T-helper 2 cell (primary cell): ENCODE measurements around the gene HACD3.
A peak's percentile ranks its signal among the peaks of the same experiment; 100 is the strongest.
"Not testable (repeated sequence)": the region's sequence is repeated elsewhere in the genome, so short reads cannot be mapped to it uniquely, and the experiment has no call there.

ENCODE experiments used
- DNase-seq, 5 experiments: peaks; one replicate each; pipeline versions ENCODE4 v3.0.0 to v3.0.0-alpha.2; 2012 to 2022

Gene HACD3

DNA sequence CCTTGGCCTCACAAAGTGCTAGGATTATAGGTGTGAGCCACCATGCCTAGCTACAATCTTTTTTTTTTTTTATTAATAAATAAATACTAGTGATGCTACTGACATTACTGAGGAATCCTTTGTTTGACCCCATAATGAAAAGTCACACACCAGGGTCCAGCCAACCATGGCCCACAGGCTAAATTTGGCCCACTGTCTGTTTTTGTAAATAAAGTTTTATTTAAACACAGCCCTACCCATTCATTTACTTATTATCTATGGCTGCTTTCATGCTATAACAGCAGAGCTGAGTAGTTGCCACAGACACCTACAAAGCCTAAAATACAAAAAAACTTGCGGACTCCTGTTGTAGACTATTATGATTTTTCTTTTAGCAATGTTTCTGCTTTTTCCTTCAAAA, 73.3 kb downstream of the HACD3 start:
- DNase-seq, result no peak

DNA sequence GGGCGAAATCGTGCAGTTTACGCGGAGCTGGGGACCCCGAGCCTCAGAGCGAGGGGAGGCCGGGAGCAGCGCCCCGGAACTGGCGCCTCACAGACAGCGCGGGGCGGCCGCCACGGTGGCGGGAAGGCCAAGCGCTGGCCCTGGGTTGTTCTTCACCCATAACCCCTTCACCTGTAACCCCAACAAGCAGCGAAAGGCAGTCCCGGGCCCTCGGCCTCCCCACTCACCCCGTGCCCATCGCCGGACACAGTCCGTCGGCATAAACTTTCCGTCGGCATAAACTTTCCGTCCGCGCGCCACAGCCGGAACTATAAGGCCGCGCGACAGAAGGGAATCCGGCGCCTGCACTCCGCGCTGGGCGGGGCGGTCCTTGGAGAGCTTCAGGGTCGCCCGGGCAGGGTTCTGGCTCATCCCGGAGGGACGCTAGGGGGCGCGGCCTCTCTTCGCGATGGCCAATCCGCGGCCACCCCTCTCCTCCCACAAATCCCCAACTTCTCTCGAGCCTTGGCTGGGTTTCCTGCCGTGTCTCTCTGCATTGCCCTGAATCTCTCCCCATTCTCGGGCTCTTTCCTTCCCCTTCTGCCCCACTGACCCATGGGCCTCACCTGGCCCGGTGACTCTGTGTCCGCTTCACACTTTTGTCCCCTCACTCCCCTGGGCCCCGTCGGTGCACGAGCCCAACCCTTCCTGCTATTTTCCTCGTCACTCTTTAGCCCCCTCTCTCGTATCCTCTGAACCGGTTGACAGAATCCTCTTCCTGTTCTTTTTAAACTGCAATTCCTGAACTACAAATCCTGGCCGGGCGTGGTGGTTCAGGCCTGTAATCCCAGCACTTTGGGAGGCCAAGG, 80.8 kb downstream of the HACD3 start, which contains the start of gene INTS14:
Gene INTS14, minus strand, starts transcription at position 261 of the 848 bp plus-strand sequence. CDS start 3,751 bp downstream, outside the sequence.
- peak; percentile 82 to 96 (median 88) for DNase-seq

DNA sequence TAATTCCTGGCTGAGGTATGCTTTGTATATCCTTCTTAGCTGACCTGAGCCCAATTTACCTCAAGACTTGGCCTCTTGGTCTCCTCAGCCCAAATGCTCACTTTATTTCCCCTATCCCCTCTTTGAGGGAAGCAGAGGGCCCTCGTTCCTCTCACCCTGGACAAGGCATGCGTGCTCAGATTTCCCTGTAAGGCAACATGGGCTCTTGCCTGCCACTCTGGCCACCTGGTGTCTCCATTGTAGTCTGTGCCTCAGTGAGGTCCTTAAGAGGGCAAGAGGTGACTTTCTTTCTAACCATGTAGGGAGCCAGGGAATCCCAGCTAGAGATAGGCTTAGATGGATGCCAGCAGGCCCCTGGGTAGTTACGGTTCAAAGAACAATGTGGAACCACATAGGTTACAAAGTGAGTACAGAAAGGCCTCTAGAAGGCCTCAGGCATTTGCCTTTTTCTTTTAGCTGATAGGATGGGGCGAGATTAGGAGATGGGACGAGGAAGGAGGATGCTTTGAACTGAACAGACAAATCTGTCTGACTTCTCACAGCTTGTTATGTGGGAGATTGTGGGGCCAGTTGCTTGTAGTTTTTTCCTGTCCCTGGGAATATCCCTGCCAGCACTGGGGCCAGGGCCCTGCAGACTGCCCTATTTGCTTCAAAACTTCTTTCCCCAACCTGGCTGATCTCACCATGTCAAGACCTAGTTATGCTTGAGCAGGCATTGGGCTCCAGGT, 81.8 kb downstream of the HACD3 start:
- no peak for DNase-seq

DNA sequence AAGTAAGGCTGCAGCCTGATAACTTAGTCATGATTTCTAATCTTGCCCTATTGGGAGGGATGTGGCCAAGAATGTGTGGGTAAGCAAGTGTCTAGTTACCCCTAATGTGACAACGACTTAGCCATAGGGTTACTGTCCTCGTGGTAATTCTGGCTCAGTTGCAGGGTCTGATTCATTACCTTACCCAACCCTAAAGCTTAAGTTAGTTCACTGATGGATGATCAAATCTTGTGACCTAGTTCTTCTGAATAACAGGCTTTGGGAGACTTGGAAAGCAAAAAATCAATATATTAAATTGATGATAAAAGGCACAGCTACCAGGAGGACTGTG, 82.3 kb downstream of the HACD3 start:
- DNase-seq, result peak in 1 of 5 experiments; percentile 17

DNA sequence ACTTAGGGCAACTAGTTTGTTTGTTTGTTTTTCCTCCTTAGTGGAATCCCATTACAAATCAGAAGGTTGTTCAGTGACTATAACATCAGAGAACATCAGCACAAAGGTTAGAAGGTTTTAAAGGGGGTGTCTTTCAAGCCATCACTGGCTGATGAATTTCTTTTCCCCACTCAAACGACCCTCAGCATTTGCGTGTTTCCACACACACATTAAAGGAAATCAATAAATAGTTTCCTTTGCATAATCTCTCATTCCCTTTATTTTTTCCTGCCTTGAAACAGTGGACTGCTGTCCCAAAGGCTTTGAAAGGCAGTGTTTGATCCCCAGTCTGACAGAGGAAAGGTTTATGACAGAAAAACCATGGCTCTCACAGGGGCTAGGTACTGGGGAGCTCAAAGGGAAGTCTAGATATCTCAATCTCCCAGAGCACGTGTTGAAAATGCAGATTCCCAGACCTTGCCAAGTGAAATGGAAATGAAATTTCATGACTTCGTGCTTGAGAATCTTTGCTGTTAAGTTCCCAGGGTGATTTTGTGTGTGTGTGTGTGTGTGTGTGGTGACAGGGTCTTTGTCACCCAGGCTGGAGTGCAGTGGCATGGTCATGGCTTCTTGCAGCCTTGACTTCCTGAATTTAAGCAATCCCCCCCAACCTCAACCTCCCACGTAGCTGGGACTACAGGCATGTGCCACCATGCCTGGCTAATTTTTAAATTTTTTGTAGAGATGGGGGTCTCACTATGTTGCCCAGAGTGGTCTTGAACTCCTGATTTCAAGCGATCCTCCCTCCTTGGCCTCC, 82.9 kb downstream of the HACD3 start:
- no peak for DNase-seq

DNA sequence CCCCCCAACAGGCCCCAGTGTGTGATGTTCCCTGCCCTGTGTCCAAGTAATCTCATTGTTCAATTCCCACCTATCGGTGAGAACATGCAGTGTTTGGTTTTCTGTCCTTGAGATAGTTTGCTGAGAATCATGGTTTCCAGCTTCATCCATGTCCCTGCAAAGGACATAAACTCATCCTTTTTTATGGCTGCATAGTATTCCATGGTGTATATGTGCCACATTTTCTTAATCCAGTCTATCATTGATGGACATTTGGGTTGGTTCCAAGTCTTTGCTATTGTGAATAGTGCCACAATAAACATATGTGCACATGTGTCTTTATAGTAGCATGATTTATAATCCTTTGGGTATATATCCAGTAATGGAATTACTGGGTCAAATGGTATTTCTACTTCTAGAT, 85.6 kb downstream of the HACD3 start:
- not testable (repeated sequence) for DNase-seq

DNA sequence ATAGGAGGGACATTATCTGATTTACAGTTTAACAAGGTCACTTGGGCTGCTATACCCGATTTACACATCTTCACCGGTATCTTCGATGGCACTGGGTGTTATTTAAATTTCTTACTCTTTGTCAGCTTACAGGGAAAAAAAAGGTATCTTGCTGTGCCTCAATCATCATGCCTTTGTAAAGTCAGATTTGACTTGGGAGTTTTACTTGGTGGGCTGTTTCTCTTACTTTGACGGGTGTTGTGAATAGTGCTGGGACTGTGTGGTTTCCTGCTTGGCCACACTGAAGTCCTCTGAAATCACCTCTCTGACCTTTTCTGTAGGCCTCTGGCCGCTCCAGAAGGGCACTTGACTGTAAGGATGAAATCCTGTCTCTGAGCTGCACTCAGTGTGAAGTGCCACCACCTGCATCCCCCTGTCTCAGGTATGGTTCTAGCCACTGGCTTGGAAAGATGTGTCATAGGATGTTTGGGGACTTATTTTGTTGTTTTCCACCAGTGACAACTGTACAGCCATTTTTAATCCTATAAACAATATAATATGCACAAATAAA, 88.4 kb downstream of the HACD3 start:
- no peak for DNase-seq

DNA sequence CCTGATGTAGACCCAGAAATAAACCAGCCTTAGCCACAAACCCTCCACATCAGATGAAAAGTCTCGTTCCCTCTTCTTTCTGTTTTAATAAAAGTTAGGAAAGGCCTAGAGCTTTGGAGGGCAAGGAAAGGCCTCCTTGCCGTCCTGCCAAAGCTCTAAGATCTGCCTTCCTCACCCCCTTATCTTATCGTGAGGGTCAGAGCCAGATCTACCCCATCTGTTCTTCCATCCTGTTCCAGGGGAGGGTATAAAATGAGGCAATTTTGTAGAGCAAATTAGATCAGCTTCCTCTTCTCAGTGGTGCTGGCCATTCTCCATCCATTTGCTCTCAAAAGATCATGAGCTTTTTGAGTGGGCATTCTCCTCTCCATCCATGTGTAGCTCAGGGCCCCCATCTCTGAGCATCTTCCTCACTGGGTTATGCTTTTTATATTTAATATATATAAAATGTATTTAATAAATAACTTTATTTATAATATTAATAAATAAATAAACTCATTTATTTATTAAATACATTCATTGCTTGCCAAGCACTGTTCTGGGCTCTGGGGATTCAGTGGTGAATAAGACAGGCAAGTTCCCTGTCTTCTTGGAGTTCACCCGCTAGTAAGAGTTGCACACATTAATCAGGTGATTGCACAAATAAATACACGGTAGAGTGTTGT, 89.5 kb downstream of the HACD3 start:
- no peak for DNase-seq

DNA sequence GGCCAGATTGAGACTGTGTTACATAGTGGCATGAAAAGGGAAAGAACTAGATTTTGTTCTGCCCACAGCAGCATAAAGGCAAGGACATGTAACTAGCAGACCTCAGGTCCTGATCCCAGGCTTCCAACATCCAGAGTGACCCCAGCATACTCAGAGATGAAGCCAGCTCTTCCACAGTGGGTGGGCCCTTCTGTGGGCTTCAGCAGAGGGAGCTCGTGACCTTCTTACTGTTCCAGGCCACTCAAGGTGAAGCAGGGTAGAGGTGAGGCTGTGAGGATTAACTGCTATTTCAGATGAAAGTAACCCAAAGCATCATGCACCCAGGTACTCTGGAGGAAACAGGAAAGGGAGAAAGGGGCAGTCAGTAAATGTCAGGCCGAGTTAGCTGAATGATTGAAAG, 90.6 kb downstream of the HACD3 start:
- no peak for DNase-seq

DNA sequence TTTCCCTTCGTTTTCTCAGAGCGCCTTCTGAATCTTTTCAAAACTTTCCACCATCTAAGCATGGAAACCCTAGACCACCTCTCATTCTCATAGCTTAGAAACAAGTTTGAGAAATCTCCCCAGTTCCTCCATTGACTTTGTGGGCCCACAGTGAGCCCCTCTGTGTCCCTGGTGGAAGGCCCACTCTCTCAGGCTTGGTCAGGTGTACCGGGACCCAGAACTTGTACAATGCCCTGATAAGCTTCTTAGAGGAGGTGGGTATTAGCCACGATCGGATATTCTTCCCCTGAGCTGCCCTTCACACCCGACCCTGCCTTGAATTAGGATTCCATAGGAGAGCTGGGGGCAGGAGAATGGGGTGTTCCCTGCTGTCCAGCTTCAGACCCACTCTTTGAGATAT, 91.4 kb downstream of the HACD3 start, which contains the start of gene SLC24A1:
Gene SLC24A1, plus strand, starts transcription at position 301 of the 400 bp plus-strand sequence. CDS start 2,143 bp downstream, outside the sequence.
- DNase-seq, result no peak

DNA sequence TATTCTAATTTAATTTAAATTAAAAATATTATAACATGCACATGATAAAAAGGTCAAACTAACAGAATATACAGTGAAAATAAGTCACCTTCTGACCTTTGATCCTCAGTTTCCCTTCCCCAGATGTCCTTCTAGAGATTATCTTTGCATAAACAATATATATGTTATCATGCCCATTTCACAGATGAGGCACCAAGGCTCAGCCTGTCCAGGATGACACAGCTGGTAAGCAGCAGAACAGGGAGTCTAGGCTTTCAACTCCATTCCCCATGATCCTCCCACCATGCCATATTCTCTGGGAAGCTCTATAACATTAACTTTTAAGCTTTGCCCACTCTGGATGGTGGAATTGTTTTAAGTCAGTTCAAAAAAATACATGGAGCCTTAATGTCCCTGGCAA, 92.8 kb downstream of the HACD3 start:
- no peak for DNase-seq

DNA sequence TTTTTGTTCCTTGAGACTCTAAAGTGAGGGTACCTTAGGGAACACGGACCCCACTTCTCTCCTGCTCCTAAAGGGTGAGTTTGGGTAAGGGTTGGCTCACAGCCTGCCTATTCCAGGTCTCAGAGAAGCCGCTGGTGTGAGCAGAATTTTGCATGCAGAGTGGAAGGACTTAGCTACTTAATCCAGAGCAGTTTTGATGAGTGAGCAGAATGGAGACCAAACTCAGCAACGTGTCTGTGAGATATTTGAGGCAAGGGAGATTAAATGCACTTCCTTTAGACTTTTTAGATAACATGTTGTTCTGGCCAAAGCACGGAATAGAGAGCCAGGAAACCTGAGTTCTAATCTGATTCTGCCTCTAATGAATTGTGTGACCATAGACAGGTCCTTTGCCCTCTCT, 96.6 kb downstream of the HACD3 start:
- DNase-seq, result no peak
